CD4-positive, CD25-positive, alpha-beta regulatory T cell (primary cell): ENCODE data around the gene CCDC93. TPM values are rescaled to one million over a fixed set of nuclear protein-coding genes. Genes with fewer than 3 reads are reported as not detected.

ENCODE experiments used
- ATAC-seq, 2 donors: fragments of 150-1000 bp; cut with Tn5 transposase; one replicate each; pipeline ENCODE4 v1.10.0; 2021; ENCODE audit warnings: low read depth in 2 of 2, moderate number of reproducible peaks in 2 of 2, moderate library complexity in 1 of 2
- DNase-seq, 3 donors: peaks; one replicate each; pipeline versions ENCODE4 v3.0.0 to v3.0.0-alpha.2; 2012 to 2022; ENCODE audit warnings: mixed read lengths in 1 of 3
- H3K27ac ChIP-seq: one replicate; pipeline ENCODE4 v1.7.0; 2013; ENCODE audit warnings: mild to moderate bottlenecking, low read length; ENCODE audit not compliant: insufficient read depth, poor library complexity, severe bottlenecking
- H3K27me3 ChIP-seq: one replicate; pipeline ENCODE4 v1.7.0; 2013; ENCODE audit warnings: low read length; ENCODE audit not compliant: control insufficient read depth, insufficient read depth
- H3K36me3 ChIP-seq: one replicate; pipeline ENCODE4 v1.7.0; 2013; ENCODE audit warnings: mild to moderate bottlenecking, low read length, moderate library complexity; ENCODE audit not compliant: control insufficient read depth, insufficient read depth
- H3K4me1 ChIP-seq: 2 replicates; pipeline ENCODE4 v1.7.0; 2013; ENCODE audit warnings: mild to moderate bottlenecking, low read length; ENCODE audit not compliant: insufficient read depth, control insufficient read depth, poor library complexity, severe bottlenecking
- H3K4me3 ChIP-seq: one replicate; pipeline ENCODE4 v1.7.0; 2013; ENCODE audit warnings: low read depth, mild to moderate bottlenecking, low read length, moderate library complexity
- H3K9me3 ChIP-seq, 2 experiments: 1 replicate in 1 of 2; 2 replicates in 1 of 2; pipeline ENCODE4 v1.7.0; 2013; ENCODE audit warnings: low read length in 2 of 2, mild to moderate bottlenecking in 1 of 2, moderate library complexity in 1 of 2; ENCODE audit not compliant: control insufficient read depth in 2 of 2
- H3K27ac Mint-ChIP-seq, 3 donors: one replicate each; pipeline ENCODE4 v1.8.0; 2020 to 2022; ENCODE audit warnings: mild to moderate bottlenecking in 3 of 3, mixed read lengths in 3 of 3, moderate library complexity in 2 of 3
- H3K27me3 Mint-ChIP-seq: one replicate; pipeline ENCODE4 v1.8.0; 2022; ENCODE audit warnings: mild to moderate bottlenecking, mixed read lengths
- H3K36me3 Mint-ChIP-seq: one replicate; pipeline ENCODE4 v1.8.0; 2020; ENCODE audit warnings: mixed read lengths
- H3K4me1 Mint-ChIP-seq, 4 donors: one replicate each; pipeline ENCODE4 v1.8.0; 2020 to 2022; ENCODE audit warnings: mixed read lengths in 4 of 4, mild to moderate bottlenecking in 1 of 4
- H3K4me3 Mint-ChIP-seq, 4 donors: one replicate each; pipeline ENCODE4 v1.8.0; 2020 to 2022; ENCODE audit warnings: mild to moderate bottlenecking in 4 of 4, mixed read lengths in 4 of 4, moderate library complexity in 3 of 4
- H3K9me3 Mint-ChIP-seq, 7 donors: one replicate each; pipeline ENCODE4 v1.8.0; 2020 to 2022; ENCODE audit warnings: mixed read lengths in 7 of 7, mild to moderate bottlenecking in 3 of 7, moderate library complexity in 2 of 7
- polyA plus RNA-seq, 4 donors: library from polyadenylated mRNA; unstranded; fragments of 300-500 nt; fragmentation: Illumina TruSeq; gene quantifications; one replicate each; pipeline ENCODE4 v1.2.3, GENCODE V29; 2021
- total RNA-seq: library from RNA; stranded (reverse); gene quantifications from one replicate; pipeline ENCODE4 v1.2.3, GENCODE V29; 2022

Gene CCDC93
- total and polyA plus RNA-seq, 5 donors from 2014 or later: 4.6 to 58.9 (median 6.3) TPM

DNA sequence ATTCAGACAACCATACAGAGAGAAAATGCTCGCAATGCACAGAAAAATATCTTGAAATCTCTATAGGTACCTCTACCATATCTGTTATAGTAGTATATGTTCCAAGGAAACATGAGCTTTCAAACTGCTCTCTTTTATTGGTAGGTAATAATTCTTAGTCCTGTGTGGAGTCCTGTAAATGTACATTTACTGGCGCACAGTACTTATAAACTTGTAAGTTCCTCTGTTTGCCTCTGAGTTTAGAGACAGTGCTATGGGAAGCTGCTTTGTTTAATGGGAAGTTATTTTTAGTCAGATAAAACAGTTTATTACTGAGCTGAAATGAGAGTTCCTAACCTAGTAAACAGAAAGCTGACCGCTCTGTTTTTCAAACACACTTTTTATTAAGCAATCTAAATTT lies 52.7 kb downstream of the CCDC93 start:
- no peak overlapping the region for H3K4me3 Mint-ChIP-seq
- DNase-seq: no peak
- H3K9me3 ChIP-seq: no peaks in the 10 kb centered on the region
- H3K36me3 Mint-ChIP-seq: peaks cover 57% of the 10 kb centered on the region
- no peak overlapping the region for H3K27ac ChIP-seq
- no peak overlapping the region for H3K4me3 ChIP-seq
- H3K4me1 Mint-ChIP-seq: peaks cover 2 to 11% (median 6%) of the 10 kb centered on the region in 4 donors
- H3K27ac Mint-ChIP-seq: peak overlapping the region in 1 of 3 donors; percentile 43
- no peaks in the 10 kb centered on the region for H3K9me3 Mint-ChIP-seq
- no peaks in the 10 kb centered on the region for H3K27me3 Mint-ChIP-seq
- H3K27me3 ChIP-seq: no peaks in the 10 kb centered on the region
- H3K4me1 ChIP-seq: no peaks in the 10 kb centered on the region
- peaks cover 69% of the 10 kb centered on the region for H3K36me3 ChIP-seq
- ATAC-seq: no peak

- no peak for ATAC-seq
- no peaks in the 10 kb centered on the region for H3K27me3 ChIP-seq
- Mint-ChIP-seq H3K4me1 (peaks cover 2 to 8% (median 6%) of the 10 kb centered on the region in 4 donors), H3K4me3 (no peak overlapping the region), H3K36me3 (peaks cover 60% of the 10 kb centered on the region), H3K9me3 (no peaks in the 10 kb centered on the region), H3K27ac (no peak overlapping the region), H3K27me3 (no peaks in the 10 kb centered on the region)
- H3K36me3 ChIP-seq: peaks cover 77% of the 10 kb centered on the region
- H3K9me3 ChIP-seq: no peaks in the 10 kb centered on the region
- no peak for DNase-seq
- no peak overlapping the region for H3K27ac ChIP-seq
- no peaks in the 10 kb centered on the region for H3K4me1 ChIP-seq
- no peak overlapping the region for H3K4me3 ChIP-seq
These were observed 53.6 kb downstream of the CCDC93 start for GRCh38 chr2:117960231-117960630.

- Histone ChIP-seq H3K27me3 (no peaks in the 10 kb centered on the region), H3K36me3 (peaks cover 82% of the 10 kb centered on the region), H3K4me1 (no peaks in the 10 kb centered on the region), H3K27ac (no peak overlapping the region), H3K9me3 (no peaks in the 10 kb centered on the region), H3K4me3 (no peak overlapping the region)
- DNase-seq (no peak), ATAC-seq (no peak)
- peaks cover 0 to 4% (median 2%) of the 10 kb centered on the region in 4 donors for H3K4me1 Mint-ChIP-seq
- no peaks in the 10 kb centered on the region for H3K9me3 Mint-ChIP-seq
- no peak overlapping the region for H3K4me3 Mint-ChIP-seq
- no peaks in the 10 kb centered on the region for H3K27me3 Mint-ChIP-seq
- H3K36me3 Mint-ChIP-seq: peaks cover 64% of the 10 kb centered on the region
- peak overlapping the region in 1 of 3 donors; percentile 22 for H3K27ac Mint-ChIP-seq
These were observed 55.7 kb downstream of the CCDC93 start for GRCh38 chr2:117958186-117958585.

DNA sequence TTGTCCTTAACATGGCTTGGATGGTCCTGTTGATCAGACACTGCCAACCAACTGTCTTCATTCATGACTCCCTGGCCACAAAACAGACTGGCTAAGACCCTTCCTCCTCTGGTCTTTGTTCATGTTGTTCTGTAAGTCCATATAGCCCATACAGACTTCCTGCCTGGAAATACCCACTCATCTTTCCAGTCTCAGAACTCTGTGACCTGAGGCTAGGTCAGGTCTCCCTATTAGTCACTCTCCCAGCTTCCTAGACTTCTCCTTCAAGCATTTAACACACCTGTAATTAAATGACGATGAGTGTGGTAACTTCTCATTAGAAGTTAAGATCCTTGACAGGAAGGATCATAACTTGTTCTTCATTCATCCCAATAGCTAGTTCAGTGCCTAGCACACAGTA lies 56.3 kb downstream of the CCDC93 start:
- Mint-ChIP-seq H3K27ac (no peak overlapping the region), H3K9me3 (no peaks in the 10 kb centered on the region), H3K4me1 (peaks cover 0 to 4% (median under 1%) of the 10 kb centered on the region in 4 donors), H3K4me3 (no peak overlapping the region), H3K27me3 (no peaks in the 10 kb centered on the region), H3K36me3 (peaks cover 64% of the 10 kb centered on the region)
- no peak overlapping the region for H3K4me3 ChIP-seq
- ATAC-seq (no peak), DNase-seq (no peak)
- no peaks in the 10 kb centered on the region for H3K4me1 ChIP-seq
- no peak overlapping the region for H3K27ac ChIP-seq
- H3K9me3 ChIP-seq: no peaks in the 10 kb centered on the region
- peaks cover 86% of the 10 kb centered on the region for H3K36me3 ChIP-seq
- H3K27me3 ChIP-seq: no peaks in the 10 kb centered on the region

DNA sequence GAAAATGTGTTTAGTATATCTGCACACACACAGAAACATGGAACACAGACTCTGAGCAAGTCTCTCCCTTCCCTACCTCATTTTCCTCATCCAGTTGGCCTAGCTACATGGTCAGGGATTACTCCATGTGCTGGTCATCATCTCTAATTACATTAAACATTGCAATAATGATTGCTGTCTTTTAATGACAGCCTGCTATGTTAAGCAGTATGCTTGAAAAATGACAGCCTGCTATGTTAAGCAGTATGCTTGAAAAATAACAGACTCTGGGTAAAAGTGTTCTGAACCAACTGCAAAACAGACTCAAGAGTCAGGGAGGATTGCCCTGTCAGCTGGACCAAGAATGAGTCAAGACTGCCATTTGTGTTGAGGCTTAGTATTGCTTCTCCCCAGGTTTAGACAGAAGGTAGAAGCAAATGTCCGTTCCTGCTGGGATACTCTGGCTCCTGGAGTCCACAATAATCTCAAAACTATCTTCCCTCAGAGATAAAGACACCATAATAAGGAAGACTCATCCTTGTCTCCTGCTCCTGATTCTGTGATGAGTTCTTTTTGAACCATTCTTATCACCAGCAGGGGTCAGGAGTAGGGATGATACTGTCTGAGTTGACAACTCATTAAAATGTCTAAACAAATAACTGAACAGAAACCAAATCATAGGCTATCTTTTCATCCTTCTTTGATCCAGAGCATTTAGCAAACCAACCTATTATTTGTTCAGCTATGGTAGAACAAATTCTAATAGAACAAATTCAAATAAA lies 57.7 kb downstream of the CCDC93 start:
- Histone ChIP-seq H3K4me3 (no peak overlapping the region), H3K4me1 (no peaks in the 10 kb centered on the region), H3K27me3 (no peaks in the 10 kb centered on the region), H3K9me3 (no peaks in the 10 kb centered on the region), H3K27ac (no peak overlapping the region), H3K36me3 (peaks cover 93% of the 10 kb centered on the region)
- H3K4me1 Mint-ChIP-seq: peaks cover 0 to 4% (median under 1%) of the 10 kb centered on the region in 4 donors
- no peaks in the 10 kb centered on the region for H3K9me3 Mint-ChIP-seq
- H3K4me3 Mint-ChIP-seq: no peak overlapping the region
- no peaks in the 10 kb centered on the region for H3K27me3 Mint-ChIP-seq
- no peak for ATAC-seq
- DNase-seq: peak in 1 of 3 donors; percentile 5
- no peak overlapping the region for H3K27ac Mint-ChIP-seq
- H3K36me3 Mint-ChIP-seq: peaks cover 78% of the 10 kb centered on the region

- Mint-ChIP-seq H3K36me3 (peaks cover 68% of the 10 kb centered on the region), H3K4me3 (no peak overlapping the region), H3K9me3 (no peaks in the 10 kb centered on the region), H3K27ac (no peak overlapping the region), H3K4me1 (peaks cover 0 to 4% (median under 1%) of the 10 kb centered on the region in 4 donors), H3K27me3 (no peaks in the 10 kb centered on the region)
- no peak overlapping the region for H3K4me3 ChIP-seq
- peaks cover 96% of the 10 kb centered on the region for H3K36me3 ChIP-seq
- no peak for ATAC-seq
- H3K9me3 ChIP-seq: no peaks in the 10 kb centered on the region
- no peak overlapping the region for H3K27ac ChIP-seq
- H3K4me1 ChIP-seq: no peaks in the 10 kb centered on the region
- no peaks in the 10 kb centered on the region for H3K27me3 ChIP-seq
- no peak for DNase-seq
These were observed 60.6 kb downstream of the CCDC93 start for GRCh38 chr2:117953231-117953630.

- Mint-ChIP-seq H3K27ac (peak overlapping the region in 1 of 3 donors; percentile 80), H3K27me3 (no peaks in the 10 kb centered on the region), H3K4me1 (peaks cover 0 to 4% (median under 1%) of the 10 kb centered on the region in 4 donors), H3K9me3 (no peaks in the 10 kb centered on the region), H3K36me3 (peaks cover 67% of the 10 kb centered on the region), H3K4me3 (no peak overlapping the region)
- H3K36me3 ChIP-seq: peaks cover 96% of the 10 kb centered on the region
- ATAC-seq: no peak
- H3K4me1 ChIP-seq: no peaks in the 10 kb centered on the region
- no peak overlapping the region for H3K4me3 ChIP-seq
- H3K27ac ChIP-seq: no peak overlapping the region
- DNase-seq: no peak
- H3K9me3 ChIP-seq: no peaks in the 10 kb centered on the region
- no peaks in the 10 kb centered on the region for H3K27me3 ChIP-seq
These were observed 61.2 kb downstream of the CCDC93 start for GRCh38 chr2:117952701-117953100.

- Mint-ChIP-seq H3K9me3 (no peaks in the 10 kb centered on the region), H3K27ac (peak overlapping the region in 1 of 3 donors; percentile 80), H3K4me1 (peaks cover 0 to 4% (median 1%) of the 10 kb centered on the region in 4 donors), H3K4me3 (no peak overlapping the region), H3K27me3 (no peaks in the 10 kb centered on the region), H3K36me3 (peaks cover 65% of the 10 kb centered on the region)
- no peaks in the 10 kb centered on the region for H3K27me3 ChIP-seq
- ATAC-seq (no peak), DNase-seq (no peak)
- H3K27ac ChIP-seq: no peak overlapping the region
- no peak overlapping the region for H3K4me3 ChIP-seq
- H3K9me3 ChIP-seq: no peaks in the 10 kb centered on the region
- peaks cover 94% of the 10 kb centered on the region for H3K36me3 ChIP-seq
- H3K4me1 ChIP-seq: no peaks in the 10 kb centered on the region
These were observed 61.6 kb downstream of the CCDC93 start for GRCh38 chr2:117952228-117952627.
